Spleen (tissue), 7 donors: ENCODE measurements around the gene CKMT1B.
"Not testable (repeated sequence)": the region's sequence is repeated elsewhere in the genome, so short reads cannot be mapped to it uniquely, and the experiment has no call there.

Experiments used
- POLR2A ChIP-seq, 3 donors: fragments of 450-650 bp; IDR thresholded peaks; one replicate each; pipeline ENCODE4 v1.5.1; 2017; ENCODE audit warnings: antibody characterized with exemption in 3 of 3, mild to moderate bottlenecking in 1 of 3
- POLR2AphosphoS5 ChIP-seq, 3 donors: sonication (generic); formaldehyde crosslinking; IDR thresholded peaks; one replicate each; pipeline ENCODE4 v1.5.1; 2017; ENCODE audit warnings: antibody characterized with exemption in 3 of 3
- TF ChIP-seq, protein P1 (sequence below), 11 experiments: fragments of 200-600 bp in 7 of 11; fragments of 450-650 bp in 4 of 11; sonication (generic) in 4 of 11; IDR thresholded peaks in 8 of 11; conservative IDR thresholded peaks in 3 of 11; 1 replicate in 7 of 11; 2 replicates in 4 of 11; pipeline versions ENCODE4 v1.4.0 to v1.8.0; 2016 to 2021; ENCODE audit warnings: antibody characterized with exemption in 11 of 11, inconsistent platforms in 4 of 11, mild to moderate bottlenecking in 1 of 11
- donor health status: DM: no; HTN: no; CAD: no; lungs with moderate emphysema.
- donor health status: DM: no; HTN: no; CAD: no.
- donor health status: DM: no; HTN: no; CAD: no.

DNA sequence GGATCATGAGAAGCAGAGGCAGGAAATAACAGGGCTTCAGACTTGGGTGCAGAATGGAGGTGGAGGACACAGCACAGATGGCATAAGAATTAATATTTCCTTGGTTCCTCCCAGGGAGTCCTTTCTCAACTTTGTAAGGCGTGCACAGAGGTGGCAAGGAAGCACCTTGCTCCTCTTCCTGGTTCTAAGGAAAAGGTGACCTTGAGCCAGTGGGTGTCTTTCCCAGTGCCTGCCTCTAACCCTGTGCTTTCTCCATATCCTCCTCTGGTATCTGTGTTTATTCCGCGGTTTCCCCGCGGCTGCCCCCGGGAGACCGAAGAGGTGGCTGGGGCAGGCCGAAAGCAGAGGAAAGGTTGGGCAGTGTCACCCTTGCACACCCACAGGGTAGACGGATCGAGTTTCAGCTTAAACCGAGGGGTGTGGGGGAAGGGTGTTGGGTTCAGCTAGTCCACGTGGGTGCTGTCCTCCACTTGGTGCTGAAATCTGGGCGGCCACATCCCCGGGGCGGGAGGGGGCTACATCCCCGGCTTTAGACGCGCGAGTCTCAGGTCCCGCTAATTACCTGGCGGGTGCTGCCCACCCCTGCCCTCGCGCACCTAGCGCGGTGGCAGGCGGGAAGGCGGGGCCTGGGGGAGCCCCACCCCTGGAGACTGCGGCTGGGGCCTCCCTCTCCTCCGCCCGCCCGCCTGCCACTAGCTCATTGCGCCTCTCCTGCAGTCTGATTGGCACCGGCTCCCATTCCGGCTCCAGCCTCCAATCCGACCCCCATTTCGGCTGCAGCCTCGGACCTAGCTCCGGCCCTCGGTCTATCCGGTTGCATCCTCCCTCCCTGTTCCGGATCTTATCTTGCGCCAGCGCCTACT is at the start of gene CKMT1B:
- TF ChIP-seq, protein P1, sequence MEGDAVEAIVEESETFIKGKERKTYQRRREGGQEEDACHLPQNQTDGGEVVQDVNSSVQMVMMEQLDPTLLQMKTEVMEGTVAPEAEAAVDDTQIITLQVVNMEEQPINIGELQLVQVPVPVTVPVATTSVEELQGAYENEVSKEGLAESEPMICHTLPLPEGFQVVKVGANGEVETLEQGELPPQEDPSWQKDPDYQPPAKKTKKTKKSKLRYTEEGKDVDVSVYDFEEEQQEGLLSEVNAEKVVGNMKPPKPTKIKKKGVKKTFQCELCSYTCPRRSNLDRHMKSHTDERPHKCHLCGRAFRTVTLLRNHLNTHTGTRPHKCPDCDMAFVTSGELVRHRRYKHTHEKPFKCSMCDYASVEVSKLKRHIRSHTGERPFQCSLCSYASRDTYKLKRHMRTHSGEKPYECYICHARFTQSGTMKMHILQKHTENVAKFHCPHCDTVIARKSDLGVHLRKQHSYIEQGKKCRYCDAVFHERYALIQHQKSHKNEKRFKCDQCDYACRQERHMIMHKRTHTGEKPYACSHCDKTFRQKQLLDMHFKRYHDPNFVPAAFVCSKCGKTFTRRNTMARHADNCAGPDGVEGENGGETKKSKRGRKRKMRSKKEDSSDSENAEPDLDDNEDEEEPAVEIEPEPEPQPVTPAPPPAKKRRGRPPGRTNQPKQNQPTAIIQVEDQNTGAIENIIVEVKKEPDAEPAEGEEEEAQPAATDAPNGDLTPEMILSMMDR (IDR thresholded peaks at IDR 0.05 in 8 of 11, conservative IDR thresholded peaks at IDR 0.05 in 3 of 11): not testable (repeated sequence)
- not testable (repeated sequence) for TF ChIP-seq POLR2AphosphoS5, POLR2A (IDR thresholded peaks at IDR 0.05)
